B cell (primary cell): ENCODE results near the gene TRAP1. TPM values are rescaled to one million over a fixed set of nuclear protein-coding genes. Genes with fewer than 3 reads are reported as not detected.

Experiments used
- ATAC-seq: fragments of 200-7000 bp; cut with Tn5 transposase; one replicate; pipeline ENCODE4 v1.10.0; 2021; ENCODE audit warnings: low read depth, mild to moderate bottlenecking, moderate number of reproducible peaks, moderate library complexity
- CTCF ChIA-PET: fragments of 350-600 bp; sonication (Branson Sonifier 250); formaldehyde crosslinking; loops from one replicate; lab custom pipeline; 2021; ENCODE audit warnings: antibody characterized with exemption, inconsistent platforms; lab: Charles Lee
- POLR2A ChIA-PET: fragments of 350-600 bp; sonication (Branson Sonifier 250); formaldehyde crosslinking; loops from one replicate; lab custom pipeline; 2021; ENCODE audit warnings: antibody characterized with exemption; lab: Charles Lee
- DNase-seq: peaks from one replicate; pipeline ENCODE4 v3.0.0; 2013
- H2AFZ ChIP-seq: 2 replicates; pipeline ENCODE4 v1.6.1; 2012; ENCODE audit warnings: mild to moderate bottlenecking, low read depth, low read length; ENCODE audit not compliant: insufficient read depth, poor library complexity, severe bottlenecking
- H3K27ac ChIP-seq, 2 donors: 1 replicate in 1 of 2; 2 replicates in 1 of 2; pipeline ENCODE4 v1.5.1; 2012 to 2013; ENCODE audit warnings: low read length in 2 of 2, mild to moderate bottlenecking in 2 of 2, moderate library complexity in 1 of 2
- H3K27me3 ChIP-seq, 4 experiments: fragments of 200-600 bp in 1 of 4; sonication (generic) in 1 of 4; replicated peaks in 1 of 4; 1 replicate in 2 of 4; 2 replicates in 2 of 4; pipeline versions ENCODE4 v1.6.1 to v1.7.0; 2013 to 2016; ENCODE audit warnings: low read length in 3 of 4, mild to moderate bottlenecking in 2 of 4, mixed read lengths in 1 of 4, moderate library complexity in 1 of 4; ENCODE audit not compliant: insufficient read depth in 4 of 4, control insufficient read depth in 3 of 4; ENCODE audit errors: control extremely low read depth in 1 of 4
- H3K36me3 ChIP-seq, 2 experiments: replicated peaks in 1 of 2; 1 replicate in 1 of 2; 2 replicates in 1 of 2; pipeline versions ENCODE4 v1.6.1 to v1.7.1; 2013; ENCODE audit warnings: low read length in 1 of 2; ENCODE audit not compliant: insufficient read depth in 2 of 2, control insufficient read depth in 1 of 2; ENCODE audit errors: control extremely low read depth in 1 of 2, extremely low read depth in 1 of 2
- H3K4me1 ChIP-seq, 2 donors: fragments of 200-600 bp in 1 of 2; sonication (generic) in 1 of 2; 1 replicate in 1 of 2; 2 replicates in 1 of 2; pipeline versions ENCODE4 v1.5.1 to v1.6.1; 2013 to 2017; ENCODE audit warnings: low read length in 2 of 2; ENCODE audit not compliant: control insufficient read depth in 2 of 2, insufficient read depth in 2 of 2
- H3K4me2 ChIP-seq: replicated peaks from 2 replicates; pipeline ENCODE3; 2012; ENCODE audit warnings: mild to moderate bottlenecking, low read depth, low read length; ENCODE audit not compliant: poor library complexity, severe bottlenecking
- H3K4me3 ChIP-seq, 5 experiments: fragments of 200-600 bp in 1 of 5; sonication (generic) in 1 of 5; 1 replicate in 3 of 5; 2 replicates in 2 of 5; pipeline versions ENCODE4 v1.5.1 to v1.7.0; 2011 to 2016; ENCODE audit warnings: low read length in 4 of 5, mild to moderate bottlenecking in 4 of 5, low read depth in 2 of 5, control low read depth in 1 of 5, moderate library complexity in 1 of 5; ENCODE audit not compliant: insufficient read depth in 1 of 5; ENCODE audit errors: control extremely low read depth in 1 of 5, extremely low read depth in 1 of 5
- H3K79me2 ChIP-seq: fragments of 200-600 bp; sonication (generic); one replicate; pipeline ENCODE4 v1.6.0; 2016; ENCODE audit warnings: low read length; ENCODE audit not compliant: control insufficient read depth, insufficient read depth
- H3K9ac ChIP-seq: fragments of 200-600 bp; sonication (generic); 2 replicates; pipeline ENCODE4 v1.6.1; 2017; ENCODE audit warnings: mild to moderate bottlenecking, low read length, moderate library complexity
- H3K9me3 ChIP-seq, 3 donors: one replicate each; pipeline versions ENCODE4 v1.6.1 to v1.7.1; 2013; ENCODE audit warnings: low read length in 2 of 3; ENCODE audit not compliant: control insufficient read depth in 2 of 3, insufficient read depth in 1 of 3; ENCODE audit errors: control extremely low read depth in 1 of 3
- H4K20me1 ChIP-seq: 2 replicates; pipeline ENCODE4 v1.6.0; 2012; ENCODE audit warnings: mild to moderate bottlenecking, low read length; ENCODE audit not compliant: insufficient read depth, control insufficient read depth, poor library complexity, severe bottlenecking
- H3K27ac Mint-ChIP-seq: one replicate; pipeline ENCODE4 v1.8.0; 2021; ENCODE audit warnings: mixed read lengths
- H3K27me3 Mint-ChIP-seq: one replicate; pipeline ENCODE4 v1.8.0; 2021; ENCODE audit warnings: mixed read lengths
- H3K4me1 Mint-ChIP-seq: one replicate; pipeline ENCODE4 v1.8.0; 2021; ENCODE audit warnings: mixed read lengths
- H3K4me3 Mint-ChIP-seq: one replicate; pipeline ENCODE4 v1.8.0; 2021; ENCODE audit warnings: mixed read lengths
- H3K9me3 Mint-ChIP-seq: one replicate; pipeline ENCODE4 v1.8.0; 2022; ENCODE audit warnings: mixed read lengths; ENCODE audit not compliant: insufficient read depth
- EZH2 ChIP-seq: IDR thresholded peaks from 2 replicates; pipeline ENCODE4 v1.6.1; 2012; ENCODE audit warnings: borderline replicate concordance, low read depth, mild to moderate bottlenecking, moderate library complexity, low read length; ENCODE audit not compliant: insufficient read depth, poor library complexity, severe bottlenecking
- WGBS: methylation state at CpG from one replicate; pipeline ENCODE4 v1.1.5; 2013; ENCODE audit warnings: missing lambda C conversion rate; ENCODE audit not compliant: insufficient coverage; 5-methylcytosine and 5-hydroxymethylcytosine counted together
- intact Hi-C: fragments of 100-400 bp; cut with micrococcal nuclease; formaldehyde crosslinking; loops from one replicate; pipeline ENCODE4 v1.10.0; 2022
- polyA plus RNA-seq: library from polyadenylated mRNA; depleted of rRNA; stranded (reverse); fragments of >200 nt; gene quantifications from 2 replicates; pipeline ENCODE4 v1.2.3, GENCODE V29; 2012
- total RNA-seq, 2 donors: library from RNA; stranded (reverse); fragments of 120-200 nt in 1 of 2; gene quantifications; 1 replicate in 1 of 2; 2 replicates in 1 of 2; pipeline versions ENCODE4 v1.2.3 to v1.2.4, GENCODE V29; 2013 to 2022
- TF ChIP-seq, protein P1 (sequence below): fragments of 200-600 bp; IDR thresholded peaks from one replicate; pipeline ENCODE4 v1.8.0; 2022; ENCODE audit warnings: antibody characterized with exemption, mild to moderate bottlenecking

TRAP1 gene
- total and polyA plus RNA-seq, 2 donors (not counting 1 experiment from before 2014, with no cell fraction given): 51.1 to 88.4 TPM

DNA sequence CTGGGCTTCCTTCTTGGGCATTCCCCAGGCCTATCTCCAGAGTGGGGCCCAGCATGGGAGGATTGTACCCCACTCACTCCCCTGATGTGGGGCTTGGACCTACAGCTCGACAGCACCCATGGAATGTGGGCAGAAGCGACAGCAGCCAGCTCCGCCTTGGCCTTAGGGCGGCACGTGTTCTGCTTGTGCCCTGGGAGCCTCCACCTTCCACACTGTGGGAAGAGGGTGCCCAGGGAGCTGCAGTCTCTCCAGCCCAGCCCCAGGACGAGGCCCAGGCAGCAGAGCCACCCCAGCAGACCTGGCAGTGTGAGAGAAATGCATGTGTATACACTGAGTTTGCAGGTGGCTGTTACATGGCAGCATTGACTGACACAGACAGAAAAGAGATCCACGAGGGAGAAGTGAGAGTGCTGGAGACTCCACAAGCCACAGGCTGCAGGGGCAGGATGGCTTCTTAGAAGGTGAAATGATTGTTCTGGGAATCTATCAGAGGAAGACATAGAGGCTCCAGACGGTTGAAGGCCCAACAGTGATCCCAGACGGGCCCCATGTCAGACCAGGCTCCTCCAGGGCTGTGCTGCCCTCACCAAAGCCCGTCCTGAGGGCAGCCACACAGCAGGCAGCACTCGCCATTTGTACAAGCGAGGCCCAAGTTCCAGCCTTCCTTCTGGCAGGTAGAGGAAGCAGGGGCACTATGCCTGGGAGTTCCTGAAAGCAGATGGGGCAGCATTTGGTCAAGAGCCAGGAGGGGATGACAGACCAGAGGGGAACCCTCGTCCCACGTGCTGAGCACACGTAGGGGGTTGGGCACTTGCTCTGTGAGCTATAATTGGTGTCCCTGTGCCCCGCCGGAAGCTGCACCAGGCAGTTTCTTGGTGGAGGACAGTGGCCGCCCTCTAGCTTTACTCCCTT is 65.6 kb downstream of the TRAP1 start:
- H2AFZ ChIP-seq: no peak overlapping the region
- no peak overlapping the region for H3K27ac ChIP-seq
- H3K36me3 ChIP-seq: peaks cover 0 to 28% of the 10 kb centered on the region in 2 experiments
- intact Hi-C loops: no loop called here
- H4K20me1 ChIP-seq: no peaks in the 10 kb centered on the region
- ATAC-seq: no peak
- TF ChIP-seq, protein P1, sequence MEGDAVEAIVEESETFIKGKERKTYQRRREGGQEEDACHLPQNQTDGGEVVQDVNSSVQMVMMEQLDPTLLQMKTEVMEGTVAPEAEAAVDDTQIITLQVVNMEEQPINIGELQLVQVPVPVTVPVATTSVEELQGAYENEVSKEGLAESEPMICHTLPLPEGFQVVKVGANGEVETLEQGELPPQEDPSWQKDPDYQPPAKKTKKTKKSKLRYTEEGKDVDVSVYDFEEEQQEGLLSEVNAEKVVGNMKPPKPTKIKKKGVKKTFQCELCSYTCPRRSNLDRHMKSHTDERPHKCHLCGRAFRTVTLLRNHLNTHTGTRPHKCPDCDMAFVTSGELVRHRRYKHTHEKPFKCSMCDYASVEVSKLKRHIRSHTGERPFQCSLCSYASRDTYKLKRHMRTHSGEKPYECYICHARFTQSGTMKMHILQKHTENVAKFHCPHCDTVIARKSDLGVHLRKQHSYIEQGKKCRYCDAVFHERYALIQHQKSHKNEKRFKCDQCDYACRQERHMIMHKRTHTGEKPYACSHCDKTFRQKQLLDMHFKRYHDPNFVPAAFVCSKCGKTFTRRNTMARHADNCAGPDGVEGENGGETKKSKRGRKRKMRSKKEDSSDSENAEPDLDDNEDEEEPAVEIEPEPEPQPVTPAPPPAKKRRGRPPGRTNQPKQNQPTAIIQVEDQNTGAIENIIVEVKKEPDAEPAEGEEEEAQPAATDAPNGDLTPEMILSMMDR: no peak
- no peak for TF ChIP-seq EZH2
- H3K4me1 Mint-ChIP-seq: peaks cover 2% of the 10 kb centered on the region
- no peak overlapping the region for H3K4me2 ChIP-seq
- no peak for DNase-seq
- H3K27me3 ChIP-seq: no peaks in the 10 kb centered on the region
- H3K9ac ChIP-seq: no peak overlapping the region
- 90% methylated on average over 17 of the region's 18 CpGs for WGBS
- ChIA-PET POLR2A (no interaction called here), CTCF (interaction anchor here (0.8 kb wide), 1 partner anchor 17 kb away, joined by 3 read pairs; no protein-coding TSS in a partner anchor)
- no peaks in the 10 kb centered on the region for H3K9me3 ChIP-seq
- no peaks in the 10 kb centered on the region for H3K4me1 ChIP-seq
- no peak overlapping the region for H3K27ac Mint-ChIP-seq
- no peaks in the 10 kb centered on the region for H3K79me2 ChIP-seq
- no peak overlapping the region for H3K4me3 Mint-ChIP-seq
- no peaks in the 10 kb centered on the region for H3K9me3 Mint-ChIP-seq
- no peak overlapping the region for H3K4me3 ChIP-seq
- no peaks in the 10 kb centered on the region for H3K27me3 Mint-ChIP-seq
